ENCODE results near the gene SEMA3F.

- TF ChIP-seq CTCF (IDR thresholded peaks at IDR 0.05; ENCODE audit: low read depth, low read length, poor library complexity, severe bottlenecking) (no peak), EZH2phosphoT487 (IDR thresholded peaks at IDR 0.05; ENCODE audit: borderline replicate concordance, low read length) (no peak)
Measured at GRCh38 chr3:50139308-50139707, 15.8 kb upstream of the SEMA3F start.
